GM18951 (cell line): ENCODE measurements around the gene ADCY10.

Experiments
- POLR2A ChIP-seq: IDR thresholded peaks from 4 replicates; pipeline ENCODE4 v1.6.1; 2011; ENCODE audit warnings: mild to moderate bottlenecking; ENCODE audit not compliant: insufficient read length, insufficient read depth; ENCODE audit errors: extremely low read depth
- in situ Hi-C: fragments of 300-500 bp; cut with MboI; formaldehyde crosslinking; loops from one replicate; pipeline ENCODE4 v1.12.0; 2022; ENCODE audit warnings: low sequenced_read_pairs, mixed read lengths, inconsistent platforms; ENCODE audit not compliant: unreplicated experiment

The ADCY10 gene

GRCh38 chr1:167772436-167772835 lies 141.5 kb downstream of the ADCY10 start:
- TF ChIP-seq POLR2A, result no peak
- in situ Hi-C loops, result no loop called here

- in situ Hi-C loops, result no loop called here
- no peak for TF ChIP-seq POLR2A
Observed at GRCh38 chr1:167770127-167770526, 143.8 kb downstream of the ADCY10 start.

GRCh38 chr1:167767761-167768160 lies 146.2 kb downstream of the ADCY10 start:
- no peak for TF ChIP-seq POLR2A
- in situ Hi-C loops, result no loop called here

GRCh38 chr1:167766538-167766937 lies 147.4 kb downstream of the ADCY10 start:
- no peak for TF ChIP-seq POLR2A
- in situ Hi-C loops, result no loop called here

- TF ChIP-seq POLR2A, result no peak
- in situ Hi-C loops, result no loop called here
Observed at GRCh38 chr1:167765496-167765895, 148.4 kb downstream of the ADCY10 start.

- TF ChIP-seq POLR2A, result no peak
- in situ Hi-C loops, result no loop called here
Observed at GRCh38 chr1:167764458-167765330, 149.2 kb downstream of the ADCY10 start.

- in situ Hi-C loops, result no loop called here
- TF ChIP-seq POLR2A, result no peak
Observed at GRCh38 chr1:167763525-167764220, 150.3 kb downstream of the ADCY10 start.

- in situ Hi-C loops, result no loop called here
- TF ChIP-seq POLR2A, result no peak
Observed at GRCh38 chr1:167762061-167762746, 151.7 kb downstream of the ADCY10 start.

GRCh38 chr1:167761400-167761799 lies 152.5 kb downstream of the ADCY10 start:
- TF ChIP-seq POLR2A, result no peak
- in situ Hi-C loops, result no loop called here
